Prostate gland (tissue), 2 donors: ENCODE data around the gene ARHGAP42. TPM values are rescaled to one million over a fixed set of nuclear protein-coding genes. Genes with fewer than 3 reads are reported as not detected.

ENCODE experiments used
- DNase-seq: peaks from one replicate; pipeline ENCODE4 v3.0.0-alpha.2; 2019; ENCODE audit warnings: low spot score
- H3K27ac ChIP-seq, 2 donors: fragments of 200-600 bp; sonication (generic); 2 replicates each; pipeline ENCODE4 v1.5.1; 2017 to 2019
- H3K27me3 ChIP-seq: fragments of 200-600 bp; sonication (generic); replicated peaks from 2 replicates; pipeline ENCODE4 v1.5.1; 2019; ENCODE audit not compliant: insufficient read depth
- H3K36me3 ChIP-seq, 2 donors: fragments of 200-600 bp; sonication (generic); 1 replicate in 1 of 2; 2 replicates in 1 of 2; pipeline versions ENCODE4 v1.5.1 to v1.8.1; 2017 to 2019
- H3K4me1 ChIP-seq: fragments of 200-600 bp; sonication (generic); replicated peaks from 2 replicates; pipeline ENCODE4 v1.5.1; 2019
- H3K4me3 ChIP-seq, 2 donors: fragments of 200-600 bp; sonication (generic); 2 replicates each; pipeline ENCODE4 v1.5.1; 2017 to 2019
- H3K9me3 ChIP-seq: fragments of 200-600 bp; sonication (generic); 2 replicates; pipeline ENCODE4 v1.5.1; 2017
- CTCF ChIP-seq, 4 experiments: fragments of 200-600 bp in 2 of 4; fragments of 450-650 bp in 2 of 4; sonication (generic) in 2 of 4; IDR thresholded peaks; 1 replicate in 3 of 4; 2 replicates in 1 of 4; pipeline ENCODE4 v1.5.1; 2016 to 2019; ENCODE audit warnings: antibody characterized with exemption in 4 of 4, mild to moderate bottlenecking in 2 of 4, moderate library complexity in 2 of 4
- POLR2A ChIP-seq: fragments of 450-650 bp; IDR thresholded peaks from one replicate; pipeline ENCODE4 v1.6.1; 2016; ENCODE audit warnings: antibody characterized with exemption, mild to moderate bottlenecking
- POLR2AphosphoS5 ChIP-seq: sonication (generic); formaldehyde crosslinking; IDR thresholded peaks from one replicate; pipeline ENCODE4 v1.6.1; 2017; ENCODE audit warnings: antibody characterized with exemption
- WGBS: methylation state at CpG from one replicate; pipeline ENCODE4 v1.1.5; 2018; 5-methylcytosine and 5-hydroxymethylcytosine counted together
- intact Hi-C: fragments of 100-400 bp; cut with DNase I; formaldehyde crosslinking; loops from one replicate; pipeline ENCODE4 v1.14.2; 2022
- total RNA-seq, 2 donors: library from RNA; depleted of rRNA; stranded (reverse); fragments of >200 nt; gene quantifications; one replicate each; pipeline ENCODE4 v1.1.0, GENCODE V29; 2016

Gene ARHGAP42
- total RNA-seq, 2 donors from 2014 or later = 12.8 to 20.5 TPM

DNA sequence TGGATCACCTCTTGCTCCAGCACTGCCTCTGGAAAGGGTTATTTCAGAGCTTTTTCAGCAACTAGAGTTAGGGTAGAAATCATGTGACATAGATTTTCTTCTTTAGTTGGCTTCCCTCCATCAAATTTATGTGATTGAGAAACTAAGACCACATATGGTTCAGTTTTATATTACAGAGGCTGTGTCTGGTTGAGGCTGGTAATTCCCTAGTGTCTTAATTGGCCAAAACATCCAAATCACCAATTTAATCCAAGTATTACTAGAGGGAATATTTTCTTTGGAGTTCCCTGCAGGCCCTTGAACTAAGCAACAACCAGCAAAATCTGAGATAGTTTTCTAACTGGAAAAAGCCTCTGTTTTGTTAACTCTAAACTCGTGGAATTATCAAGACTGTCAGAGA lies 136.3 kb downstream of the ARHGAP42 start:
- 56% methylated on average over 1 of the region's 1 CpG for WGBS
- H3K4me1 ChIP-seq = no peaks in the 10 kb centered on the region
- H3K27me3 ChIP-seq = no peaks in the 10 kb centered on the region
- no peak for DNase-seq
- H3K27ac ChIP-seq = no peak overlapping the region
- H3K36me3 ChIP-seq = no peaks in the 10 kb centered on the region
- H3K4me3 ChIP-seq = no peak overlapping the region
- TF ChIP-seq POLR2A = no peak
- TF ChIP-seq POLR2AphosphoS5 = no peak
- no peak for TF ChIP-seq CTCF (IDR thresholded peaks at IDR 0.05)
- intact Hi-C loops = no loop called here
- no peaks in the 10 kb centered on the region for H3K9me3 ChIP-seq

DNA sequence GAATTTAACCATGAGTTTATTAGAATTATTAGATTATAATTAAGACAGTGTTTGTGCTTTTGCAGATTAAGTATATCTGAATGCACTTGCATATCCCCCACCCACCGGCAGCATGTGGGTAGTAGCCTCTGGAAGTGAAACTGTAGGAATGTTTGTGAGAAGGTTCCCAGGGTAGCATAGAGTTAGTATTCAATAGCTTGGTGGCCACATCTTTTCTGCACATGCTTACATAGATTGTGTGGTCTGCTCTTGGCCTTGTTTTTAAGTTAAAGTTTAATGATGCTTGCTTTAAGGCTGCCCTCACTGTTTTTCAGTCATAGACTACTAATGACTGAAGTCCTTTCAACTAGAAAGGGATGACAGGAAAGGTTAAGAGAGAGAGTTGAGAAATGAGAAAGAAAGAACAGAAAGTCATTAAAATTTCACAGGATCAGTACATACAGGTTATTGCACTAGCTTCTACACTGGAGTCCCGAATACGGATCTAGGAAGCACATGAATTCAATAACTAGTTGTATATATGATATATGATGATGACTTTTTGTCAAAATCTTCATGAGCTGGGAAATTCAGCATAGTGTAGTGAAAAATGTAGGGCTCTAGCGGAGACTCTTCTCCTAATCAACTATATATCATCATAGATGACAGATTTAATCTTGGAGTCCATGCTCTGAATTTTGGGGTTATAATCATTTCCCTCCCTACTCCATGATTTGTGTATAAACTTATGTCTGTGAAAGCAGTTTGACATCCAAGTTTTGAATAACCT lies 137.1 kb downstream of the ARHGAP42 start:
- Histone ChIP-seq H3K4me1 (no peaks in the 10 kb centered on the region), H3K27me3 (no peaks in the 10 kb centered on the region), H3K4me3 (no peak overlapping the region), H3K36me3 (no peaks in the 10 kb centered on the region), H3K9me3 (no peaks in the 10 kb centered on the region), H3K27ac (no peak overlapping the region)
- no peak for DNase-seq
- intact Hi-C loops = no loop called here
- TF ChIP-seq POLR2AphosphoS5 = no peak
- no peak for TF ChIP-seq POLR2A
- TF ChIP-seq CTCF (IDR thresholded peaks at IDR 0.05) = no peak
- WGBS = 83% methylated on average over 4 of the region's 4 CpGs

- Histone ChIP-seq H3K4me3 (no peak overlapping the region), H3K9me3 (no peaks in the 10 kb centered on the region), H3K36me3 (no peaks in the 10 kb centered on the region), H3K4me1 (no peaks in the 10 kb centered on the region), H3K27me3 (no peaks in the 10 kb centered on the region), H3K27ac (no peak overlapping the region)
- TF ChIP-seq POLR2A (no peak), POLR2AphosphoS5 (peak; percentile 18), CTCF (IDR thresholded peaks at IDR 0.05) (no peak)
- no peak for DNase-seq
- WGBS = 36% methylated on average over 3 of the region's 3 CpGs
- intact Hi-C loops = no loop called here
These were observed 138.5 kb downstream of the ARHGAP42 start for GRCh38 chr11:100825626-100826025.

GRCh38 chr11:100827934-100828661 lies 141.0 kb downstream of the ARHGAP42 start:
- Histone ChIP-seq H3K4me1 (no peaks in the 10 kb centered on the region), H3K27me3 (no peaks in the 10 kb centered on the region), H3K4me3 (no peak overlapping the region), H3K9me3 (no peaks in the 10 kb centered on the region), H3K36me3 (no peaks in the 10 kb centered on the region), H3K27ac (no peak overlapping the region)
- DNase-seq = no peak
- no peak for TF ChIP-seq POLR2A
- no peak for TF ChIP-seq CTCF (IDR thresholded peaks at IDR 0.05)
- TF ChIP-seq POLR2AphosphoS5 = no peak
- WGBS = 67% methylated on average over 1 of the region's 1 CpG
- intact Hi-C loops = no loop called here

DNA sequence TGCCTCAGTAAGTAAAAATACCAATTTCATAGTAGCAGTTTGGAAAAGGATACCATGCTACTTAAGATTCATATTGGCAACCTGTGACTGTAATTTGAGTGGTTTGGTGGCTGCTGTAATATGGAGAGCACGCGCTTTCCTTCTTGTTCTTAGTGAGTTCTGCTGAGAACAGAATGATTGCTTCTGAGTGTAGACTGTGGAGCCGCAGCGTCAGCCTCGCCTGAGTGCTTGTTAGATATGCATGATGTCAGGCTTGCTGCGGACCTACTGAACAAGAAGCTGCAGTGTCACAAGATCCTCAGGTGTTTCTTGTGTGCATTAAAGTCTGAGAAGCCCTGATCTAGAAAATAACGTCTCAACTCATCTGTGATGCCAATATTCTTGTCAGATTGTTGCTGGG lies 143.2 kb downstream of the ARHGAP42 start:
- Histone ChIP-seq H3K4me1 (no peaks in the 10 kb centered on the region), H3K36me3 (no peaks in the 10 kb centered on the region), H3K27me3 (no peaks in the 10 kb centered on the region), H3K9me3 (no peaks in the 10 kb centered on the region), H3K4me3 (no peak overlapping the region), H3K27ac (no peak overlapping the region)
- TF ChIP-seq POLR2A = no peak
- no peak for TF ChIP-seq POLR2AphosphoS5
- TF ChIP-seq CTCF (IDR thresholded peaks at IDR 0.05) = no peak
- no peak for DNase-seq
- intact Hi-C loops = no loop called here
- 53% methylated on average over 7 of the region's 7 CpGs for WGBS
